Fibroblast of lung (primary cell): ENCODE data around the gene CTDSP2.

Experiments used
- EZH2 ChIP-seq: IDR thresholded peaks from 2 replicates; pipeline ENCODE4 v1.5.1; 2012; ENCODE audit warnings: low read length, control low read depth, mild to moderate bottlenecking; ENCODE audit errors: missing control alignments
- TF ChIP-seq, protein P1 (sequence below), 2 donors: IDR thresholded peaks in 1 of 2; conservative IDR thresholded peaks in 1 of 2; 1 replicate in 1 of 2; 2 replicates in 1 of 2; pipeline ENCODE4 v1.5.1; 2011 to 2012; ENCODE audit warnings: low read length in 2 of 2, control low read depth in 1 of 2, inconsistent platforms in 1 of 2, low read depth in 1 of 2, mild to moderate bottlenecking in 1 of 2

DNA sequence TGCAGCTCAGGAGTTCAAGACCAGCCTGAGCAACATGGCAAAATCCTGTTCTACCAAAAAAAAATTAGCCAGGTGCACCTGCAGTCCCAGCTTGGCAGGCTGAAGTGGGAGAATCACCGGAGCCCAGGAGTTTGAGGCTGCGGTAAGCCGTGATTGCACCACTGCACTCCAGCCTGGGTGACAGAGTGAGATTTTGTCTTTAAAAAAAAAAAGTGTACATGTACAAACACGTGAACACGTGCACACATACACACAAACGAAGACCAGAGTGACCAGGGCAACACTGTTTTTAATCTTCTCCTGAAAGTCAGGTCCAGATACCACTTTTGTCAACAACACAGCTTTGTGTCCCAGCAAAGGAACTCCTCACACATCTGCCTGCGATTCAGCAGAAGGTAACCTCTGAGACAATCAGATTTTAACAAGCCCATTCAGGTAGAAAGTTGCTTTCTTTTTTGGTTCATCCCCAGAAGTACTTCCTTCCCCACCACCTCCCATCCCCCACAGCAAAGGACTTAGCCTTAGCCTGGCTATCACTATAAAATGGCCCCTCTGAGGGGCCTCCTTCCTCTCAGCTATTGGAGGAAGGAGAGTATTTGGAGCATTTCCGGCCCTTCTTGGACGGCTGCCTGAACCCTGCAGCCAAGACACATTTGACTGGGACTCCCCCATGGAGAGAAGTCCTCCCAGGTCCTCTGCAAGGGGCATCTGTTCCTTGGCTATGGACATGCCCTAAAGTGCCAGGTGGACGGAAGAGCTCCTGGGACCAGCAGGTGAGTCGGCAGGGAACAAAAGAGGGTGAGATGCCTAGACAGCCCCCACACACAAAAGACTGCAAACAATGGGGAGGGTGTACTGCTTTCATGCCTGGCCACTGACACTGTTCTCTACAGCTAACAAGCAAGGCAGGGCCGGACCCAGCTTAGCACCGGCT lies 9.8 kb downstream of the CTDSP2 start:
- TF ChIP-seq, protein P1, sequence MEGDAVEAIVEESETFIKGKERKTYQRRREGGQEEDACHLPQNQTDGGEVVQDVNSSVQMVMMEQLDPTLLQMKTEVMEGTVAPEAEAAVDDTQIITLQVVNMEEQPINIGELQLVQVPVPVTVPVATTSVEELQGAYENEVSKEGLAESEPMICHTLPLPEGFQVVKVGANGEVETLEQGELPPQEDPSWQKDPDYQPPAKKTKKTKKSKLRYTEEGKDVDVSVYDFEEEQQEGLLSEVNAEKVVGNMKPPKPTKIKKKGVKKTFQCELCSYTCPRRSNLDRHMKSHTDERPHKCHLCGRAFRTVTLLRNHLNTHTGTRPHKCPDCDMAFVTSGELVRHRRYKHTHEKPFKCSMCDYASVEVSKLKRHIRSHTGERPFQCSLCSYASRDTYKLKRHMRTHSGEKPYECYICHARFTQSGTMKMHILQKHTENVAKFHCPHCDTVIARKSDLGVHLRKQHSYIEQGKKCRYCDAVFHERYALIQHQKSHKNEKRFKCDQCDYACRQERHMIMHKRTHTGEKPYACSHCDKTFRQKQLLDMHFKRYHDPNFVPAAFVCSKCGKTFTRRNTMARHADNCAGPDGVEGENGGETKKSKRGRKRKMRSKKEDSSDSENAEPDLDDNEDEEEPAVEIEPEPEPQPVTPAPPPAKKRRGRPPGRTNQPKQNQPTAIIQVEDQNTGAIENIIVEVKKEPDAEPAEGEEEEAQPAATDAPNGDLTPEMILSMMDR (conservative IDR thresholded peaks at IDR 0.05 in 1 of 2, IDR thresholded peaks at IDR 0.05 in 1 of 2; ENCODE audit: low read depth in 1 of 2, low read length in 2 of 2): no peak
- TF ChIP-seq EZH2: no peak
